ENCODE data around the gene SHB. TPM values are rescaled to one million over a fixed set of nuclear protein-coding genes. Genes with fewer than 3 reads are reported as not detected.

Gene SHB
- total RNA-seq, 1 donor from 2014 or later = 16.7 TPM

- no peak overlapping the region for H3K4me3 Mint-ChIP-seq (ENCODE audit: unreplicated experiment)
- no peak for DNase-seq (ENCODE audit: extremely low spot score, unreplicated experiment)
- H3K27ac Mint-ChIP-seq (ENCODE audit: unreplicated experiment) = peak overlapping the region; percentile 35
- H3K27me3 Mint-ChIP-seq (ENCODE audit: unreplicated experiment) = no peaks in the 10 kb centered on the region
- peaks cover 24% of the 10 kb centered on the region for H3K36me3 Mint-ChIP-seq (ENCODE audit: unreplicated experiment)
- no peaks in the 10 kb centered on the region for H3K9me3 Mint-ChIP-seq (ENCODE audit: unreplicated experiment)
- no peak for TF ChIP-seq CTCF (IDR thresholded peaks at IDR 0.05)
- peaks cover 80% of the 10 kb centered on the region for H3K4me1 Mint-ChIP-seq (ENCODE audit: unreplicated experiment)
Observed at GRCh38 chr9:37949576-37949975, 119.5 kb downstream of the SHB start.

- peaks cover 22% of the 10 kb centered on the region for H3K36me3 Mint-ChIP-seq (ENCODE audit: unreplicated experiment)
- H3K4me1 Mint-ChIP-seq (ENCODE audit: unreplicated experiment) = peaks cover 80% of the 10 kb centered on the region
Observed at GRCh38 chr9:37948417-37948980, 120.5 kb downstream of the SHB start.

GRCh38 chr9:37947977-37948376 lies 121.0 kb downstream of the SHB start:
- Mint-ChIP-seq H3K27me3 (ENCODE audit: unreplicated experiment) (no peaks in the 10 kb centered on the region), H3K4me1 (ENCODE audit: unreplicated experiment) (peaks cover 80% of the 10 kb centered on the region), H3K9me3 (ENCODE audit: unreplicated experiment) (no peaks in the 10 kb centered on the region), H3K27ac (ENCODE audit: unreplicated experiment) (no peak overlapping the region), H3K4me3 (ENCODE audit: unreplicated experiment) (no peak overlapping the region), H3K36me3 (ENCODE audit: unreplicated experiment) (peaks cover 16% of the 10 kb centered on the region)
- TF ChIP-seq CTCF (IDR thresholded peaks at IDR 0.05) = no peak
- DNase-seq (ENCODE audit: extremely low spot score, unreplicated experiment) = no peak

More at GRCh38 chr9:37948417-37948980, 120.5 kb downstream of the SHB start:
- TF ChIP-seq CTCF (IDR thresholded peaks at IDR 0.05) = no peak
- H3K27me3 Mint-ChIP-seq (ENCODE audit: unreplicated experiment) = no peaks in the 10 kb centered on the region
- no peak for DNase-seq (ENCODE audit: extremely low spot score, unreplicated experiment)
- H3K4me3 Mint-ChIP-seq (ENCODE audit: unreplicated experiment) = no peak overlapping the region
- H3K9me3 Mint-ChIP-seq (ENCODE audit: unreplicated experiment) = no peaks in the 10 kb centered on the region
- no peak overlapping the region for H3K27ac Mint-ChIP-seq (ENCODE audit: unreplicated experiment)

- H3K36me3 Mint-ChIP-seq (ENCODE audit: unreplicated experiment) = peaks cover 11% of the 10 kb centered on the region
- no peak for DNase-seq (ENCODE audit: extremely low spot score, unreplicated experiment)
- H3K27me3 Mint-ChIP-seq (ENCODE audit: unreplicated experiment) = no peaks in the 10 kb centered on the region
- H3K27ac Mint-ChIP-seq (ENCODE audit: unreplicated experiment) = no peak overlapping the region
- no peak for TF ChIP-seq CTCF (IDR thresholded peaks at IDR 0.05)
- H3K4me1 Mint-ChIP-seq (ENCODE audit: unreplicated experiment) = peaks cover 78% of the 10 kb centered on the region
- H3K4me3 Mint-ChIP-seq (ENCODE audit: unreplicated experiment) = no peak overlapping the region
- no peaks in the 10 kb centered on the region for H3K9me3 Mint-ChIP-seq (ENCODE audit: unreplicated experiment)
Observed at GRCh38 chr9:37947471-37947870, 121.6 kb downstream of the SHB start.

GRCh38 chr9:37946971-37947370 lies 122.1 kb downstream of the SHB start:
- no peak overlapping the region for H3K4me3 Mint-ChIP-seq (ENCODE audit: unreplicated experiment)
- no peaks in the 10 kb centered on the region for H3K27me3 Mint-ChIP-seq (ENCODE audit: unreplicated experiment)
- no peaks in the 10 kb centered on the region for H3K9me3 Mint-ChIP-seq (ENCODE audit: unreplicated experiment)
- no peak overlapping the region for H3K27ac Mint-ChIP-seq (ENCODE audit: unreplicated experiment)
- TF ChIP-seq CTCF (IDR thresholded peaks at IDR 0.05) = no peak
- peaks cover 76% of the 10 kb centered on the region for H3K4me1 Mint-ChIP-seq (ENCODE audit: unreplicated experiment)
- DNase-seq (ENCODE audit: extremely low spot score, unreplicated experiment) = no peak
- peaks cover 6% of the 10 kb centered on the region for H3K36me3 Mint-ChIP-seq (ENCODE audit: unreplicated experiment)

Measured in osteocyte (in vitro differentiated cells).